CD4-positive, alpha-beta T cell treated with Interleukin-21 for 1 hour (primary cell): ENCODE data around the gene DISC1.

Experiments used
- DNase-seq: peaks from one replicate; pipeline ENCODE4 v3.0.0-alpha.2; 2020

DISC1 gene

DNA sequence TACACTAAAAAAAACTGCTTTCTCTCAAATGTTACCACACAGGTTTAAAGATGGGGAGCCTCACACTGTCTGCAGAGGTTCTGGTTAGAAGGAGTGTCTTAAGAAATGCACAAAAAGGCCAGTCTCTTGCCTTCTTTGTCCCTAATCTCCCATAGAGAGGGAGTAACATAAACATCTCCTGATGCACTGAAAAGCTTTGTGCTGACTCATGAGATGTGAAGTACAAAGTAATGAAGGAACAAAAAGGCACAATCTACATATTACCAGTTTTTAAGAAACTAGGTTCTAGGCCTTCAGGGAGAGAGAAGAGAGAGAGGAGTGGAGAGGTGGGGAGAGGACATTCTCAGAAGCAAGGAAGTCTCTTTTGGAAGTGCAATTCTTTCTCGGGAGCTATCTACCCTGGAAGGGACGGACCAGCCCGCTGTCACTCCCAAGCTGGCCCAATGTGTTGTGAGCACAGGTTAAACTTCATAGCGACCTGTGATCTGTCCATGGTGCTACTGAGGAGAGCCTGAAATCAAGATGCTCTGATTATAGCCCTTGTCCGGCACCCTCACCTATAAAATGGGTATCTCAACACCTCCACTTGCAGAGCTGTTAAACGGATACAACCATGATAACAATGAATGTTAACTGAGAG lies 458.1 kb downstream of the DISC1 start:
- no peak for DNase-seq

DNA sequence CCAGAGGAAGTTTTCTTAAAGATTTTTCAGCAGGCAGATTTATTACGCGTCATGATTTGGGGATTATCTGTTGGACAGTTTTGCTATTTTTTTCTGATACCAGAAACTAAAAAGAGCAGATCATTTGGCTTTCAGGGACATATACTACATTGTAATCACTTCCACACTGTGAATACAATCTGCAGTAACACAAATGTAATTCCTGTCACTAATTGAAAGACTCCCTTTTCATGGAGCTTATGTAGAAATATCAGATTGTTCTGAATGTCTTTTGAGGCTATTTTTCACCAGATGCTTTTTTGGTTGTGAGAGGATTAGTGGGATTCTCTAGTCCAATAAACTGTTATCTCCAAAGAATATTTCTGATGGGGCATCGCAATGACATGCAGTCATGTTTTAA lies 464.2 kb downstream of the DISC1 start:
- DNase-seq = no peak
